GM21528 (cell line): ENCODE measurements around the gene UFSP2.

Source experiments
- ATAC-seq: cut with Tn5 transposase; IDR thresholded peaks from one replicate; pipeline ENCODE4 v1.9.1; 2021; ENCODE audit warnings: mild to moderate bottlenecking, moderate library complexity; ENCODE audit not compliant: unreplicated experiment, low FRiP score

The UFSP2 gene

GRCh38 chr4:185357733-185358440, 67.9 kb downstream of the UFSP2 start:
- ATAC-seq: no peak

GRCh38 chr4:185357211-185357610, 68.6 kb downstream of the UFSP2 start:
- no peak for ATAC-seq

GRCh38 chr4:185352741-185353140, 73.0 kb downstream of the UFSP2 start:
- no peak for ATAC-seq

GRCh38 chr4:185352202-185352601, 73.6 kb downstream of the UFSP2 start:
- ATAC-seq: no peak

- ATAC-seq: no peak
Observed at GRCh38 chr4:185351691-185352090, 74.1 kb downstream of the UFSP2 start.
